GM21390 (cell line): ENCODE results near the gene RRP12.

Source experiments
- ATAC-seq: cut with Tn5 transposase; IDR thresholded peaks from one replicate; pipeline ENCODE4 v1.9.1; 2021; ENCODE audit not compliant: unreplicated experiment

Gene RRP12

DNA sequence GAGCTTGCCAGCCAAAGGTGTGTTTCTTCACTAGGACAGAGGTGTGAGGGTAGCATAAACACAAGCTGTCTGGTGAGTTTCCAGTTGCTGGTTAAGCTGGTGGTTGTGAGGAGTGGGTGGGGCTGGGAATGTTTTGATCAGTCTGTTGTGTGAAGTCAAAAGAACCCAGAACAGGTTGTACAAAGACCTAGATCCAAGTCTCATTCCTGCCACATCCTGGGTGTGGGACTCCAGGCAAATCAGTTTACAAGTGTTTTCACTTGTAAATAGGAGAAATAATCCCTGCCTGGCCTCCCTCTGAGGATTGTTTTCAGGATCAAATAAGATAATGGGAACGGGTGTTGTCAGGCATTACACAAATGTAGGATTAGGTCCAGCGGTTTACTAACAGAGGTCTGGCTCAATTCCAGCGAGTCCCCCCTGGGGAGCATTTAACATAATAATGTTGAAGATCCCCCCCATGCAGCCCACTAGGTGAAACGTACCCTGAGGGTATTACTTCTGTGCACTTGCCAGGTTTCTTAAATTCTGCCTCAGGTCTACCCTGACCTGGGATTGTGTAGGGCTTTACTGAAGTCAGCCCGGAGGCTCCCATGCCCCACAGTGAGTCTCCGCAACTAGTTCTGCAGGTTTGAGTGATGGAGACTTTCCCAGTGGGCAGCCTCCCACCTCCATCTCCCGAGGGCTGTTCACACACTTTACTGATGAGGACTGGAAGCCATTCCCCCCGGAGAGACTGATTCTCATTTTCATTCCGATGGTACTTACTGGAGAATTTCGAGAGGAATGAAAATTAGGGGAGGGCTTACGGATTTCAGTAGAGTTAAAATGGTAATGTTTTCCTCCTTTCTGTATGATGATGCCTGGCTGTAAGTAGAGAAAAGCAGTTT, 64.0 kb downstream of the RRP12 start:
- ATAC-seq: no peak

DNA sequence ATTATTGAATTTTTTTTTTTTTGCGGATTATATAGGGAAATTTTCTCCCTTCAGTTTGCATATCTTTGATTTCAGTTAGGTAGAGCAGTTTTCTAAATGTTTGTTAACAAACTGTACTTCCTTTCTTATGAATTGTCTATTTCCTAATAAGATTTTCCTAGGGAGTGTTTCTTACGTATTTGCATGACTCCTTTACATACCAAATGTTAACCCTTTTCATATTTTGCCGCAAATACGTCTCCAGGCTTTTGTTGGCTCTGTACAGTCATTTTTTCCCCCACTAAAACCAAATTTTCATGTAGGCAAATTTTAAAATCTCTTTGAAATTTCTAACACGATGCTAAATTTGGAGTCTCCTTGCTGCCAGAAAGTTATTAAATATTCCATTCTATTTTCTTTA, 64.7 kb downstream of the RRP12 start:
- ATAC-seq: no peak

DNA sequence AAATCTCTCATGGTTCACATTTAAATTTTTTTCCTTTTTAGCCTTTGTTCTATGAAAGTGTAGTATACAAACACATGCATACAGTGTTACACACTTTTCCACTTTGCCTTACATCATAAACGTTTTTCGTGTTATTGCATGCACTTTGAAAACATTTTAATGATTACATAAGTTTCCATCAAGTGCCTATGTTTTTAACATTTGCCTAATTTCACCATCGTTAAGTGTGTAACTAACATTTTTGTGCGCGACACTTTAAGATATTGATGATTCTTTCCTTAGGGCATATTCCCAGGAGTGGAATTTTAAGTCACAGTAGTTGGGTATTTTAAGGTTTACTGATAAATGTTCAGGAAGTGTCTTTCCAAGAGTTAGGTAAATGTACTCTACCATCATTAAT, 65.1 kb downstream of the RRP12 start:
- no peak for ATAC-seq

DNA sequence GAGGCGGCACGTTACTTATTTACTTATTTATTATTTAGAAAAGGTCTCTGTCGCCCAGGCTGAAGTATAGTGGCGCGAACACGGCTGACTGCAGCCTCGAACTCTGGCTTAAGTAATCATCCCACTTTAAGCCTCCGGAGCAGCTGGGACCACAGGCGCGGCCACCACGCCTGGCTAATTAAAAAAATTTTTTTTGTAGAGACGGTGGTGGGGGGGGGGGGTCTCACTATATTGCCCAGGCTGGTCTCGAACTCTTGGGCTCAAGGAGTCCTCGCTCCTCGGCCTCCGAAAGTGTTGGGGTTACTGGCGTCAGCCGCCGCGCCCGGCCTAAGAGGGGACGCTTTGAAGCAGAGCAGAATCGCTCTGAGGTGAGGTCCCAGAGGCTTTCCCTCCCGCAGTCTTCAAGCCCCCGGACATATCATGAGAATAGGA, 65.9 kb downstream of the RRP12 start:
- ATAC-seq: peak; percentile 1

DNA sequence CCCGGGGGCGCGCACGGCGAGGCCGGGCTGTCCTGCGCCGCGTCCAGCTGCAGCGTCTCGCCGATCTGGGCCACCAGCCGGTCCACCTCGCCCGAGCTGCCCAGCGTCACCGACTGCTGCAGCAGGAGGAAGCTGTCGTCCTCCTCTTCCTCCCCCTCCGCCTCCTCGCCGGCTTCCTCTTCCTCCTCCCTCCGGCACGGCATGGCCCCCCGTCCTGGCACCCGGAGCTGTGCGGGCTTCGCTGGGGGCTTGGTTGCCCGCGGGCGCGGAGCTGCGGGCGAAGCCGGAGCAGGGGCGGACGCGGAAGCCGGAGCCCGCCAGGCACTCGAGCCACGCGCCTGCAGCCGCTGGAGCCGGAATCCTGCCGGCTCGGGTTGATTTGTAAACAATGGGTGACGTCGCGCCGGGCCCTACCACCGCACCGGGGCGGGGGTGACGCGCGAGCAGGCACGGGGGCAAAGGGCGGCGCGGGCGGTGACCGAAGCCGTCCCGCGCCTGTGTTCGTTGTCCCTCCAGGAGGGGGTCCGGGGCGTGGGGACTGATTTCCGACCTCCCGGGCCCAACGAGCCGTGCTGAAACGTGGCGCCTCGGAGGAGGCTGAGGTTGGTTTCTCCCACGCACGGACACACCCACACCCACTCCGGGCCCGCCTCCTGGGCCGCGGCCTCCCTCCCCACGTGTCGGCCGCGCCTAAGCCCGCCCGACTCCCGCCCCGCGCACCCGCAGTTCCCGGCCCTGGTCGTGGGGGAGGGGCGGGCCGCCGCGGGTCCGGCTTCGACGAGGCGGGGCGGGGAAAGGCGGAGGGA, 66.6 kb downstream of the RRP12 start, which contains the start of gene FRAT2:
Gene FRAT2 (minus strand): TSS at position 360 of the 806 bp plus-strand sequence. CDS start 157 bp downstream, at position 203.
- peak; percentile 83 for ATAC-seq

DNA sequence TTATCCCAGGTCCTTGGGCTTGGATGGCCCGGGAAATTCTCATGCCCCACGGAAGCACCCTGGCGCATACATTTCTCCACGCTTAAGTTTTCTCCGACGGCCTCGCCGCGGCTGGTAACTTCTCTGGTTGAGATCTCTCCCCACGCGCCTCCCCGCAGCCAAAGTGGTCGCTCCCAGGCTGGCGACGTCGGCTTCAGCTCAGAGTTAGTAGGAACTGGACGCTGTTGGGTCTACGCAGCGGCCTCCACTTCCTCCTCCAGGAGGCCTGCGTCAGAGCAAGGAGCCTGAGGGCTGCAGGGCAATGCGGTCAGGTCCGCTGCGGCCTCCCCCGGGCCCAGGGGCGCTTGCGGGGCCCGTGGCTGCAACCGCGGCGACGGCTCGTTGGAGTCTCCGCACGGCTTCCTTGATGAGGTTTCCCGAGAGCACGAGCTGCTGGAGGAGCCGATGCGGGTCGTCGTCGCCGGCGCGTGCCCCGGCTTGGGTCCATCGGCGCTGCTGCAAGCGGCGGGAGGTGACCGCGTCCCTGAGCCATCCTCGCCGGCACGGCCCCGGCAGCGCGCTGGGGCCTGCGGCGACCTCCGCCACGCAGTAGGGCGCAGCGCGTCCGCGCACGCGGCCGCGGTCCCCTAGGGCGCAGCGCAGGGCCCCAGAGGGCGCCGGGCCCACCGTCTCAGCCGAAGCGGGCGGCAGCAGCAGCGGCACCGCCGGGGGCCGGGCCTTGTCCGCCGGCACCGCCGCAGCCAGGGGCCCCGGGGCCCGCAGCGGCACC, 67.4 kb downstream of the RRP12 start:
- ATAC-seq: peak; percentile 27

DNA sequence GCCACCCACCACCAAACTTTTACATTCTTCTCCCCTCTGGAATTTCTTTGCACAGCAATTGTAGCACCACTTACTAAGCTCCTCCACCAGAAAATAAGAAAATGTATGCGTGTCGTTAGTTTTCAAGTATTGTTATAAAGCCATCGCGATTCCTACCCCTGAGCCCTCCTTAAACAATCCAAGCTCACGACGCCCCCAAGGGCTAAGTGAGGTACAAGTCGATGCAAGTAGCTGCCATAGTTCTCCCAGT, 67.9 kb downstream of the RRP12 start:
- no peak for ATAC-seq

DNA sequence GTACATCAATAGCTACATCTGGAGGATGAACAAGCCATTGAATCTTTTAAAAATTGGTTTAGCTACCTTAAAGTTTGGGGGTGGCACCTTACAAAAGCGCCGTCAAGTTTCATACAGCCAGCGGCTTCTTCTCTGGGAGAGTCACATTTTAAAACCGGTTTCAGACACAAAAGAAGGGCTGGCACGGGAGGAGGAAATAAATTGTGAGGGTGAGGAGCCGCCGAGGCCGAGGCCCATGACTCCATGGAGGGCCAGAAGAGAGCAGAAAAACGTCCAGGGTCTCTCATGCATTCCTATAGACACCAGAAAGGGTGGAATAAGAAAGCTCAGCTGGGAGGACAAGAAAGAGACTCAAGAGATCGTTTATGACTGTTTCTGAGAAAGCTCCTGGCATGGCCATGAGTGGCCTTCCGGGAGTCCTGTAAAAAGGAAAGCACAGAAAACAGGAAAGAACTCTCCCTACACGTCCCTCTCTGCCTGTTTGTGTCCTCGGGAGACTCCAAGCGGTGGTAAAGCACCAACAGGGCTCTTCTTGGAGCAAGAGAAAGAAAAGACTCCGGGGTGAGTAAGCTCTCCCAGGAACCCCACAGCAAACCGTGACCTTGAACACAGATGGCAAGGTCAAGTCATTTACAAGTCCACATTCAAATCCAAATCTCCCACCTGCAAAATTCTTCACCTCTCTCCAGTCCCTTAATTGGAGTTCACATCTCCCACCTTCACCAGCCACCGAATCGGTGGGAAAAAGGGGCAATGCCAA, 68.4 kb downstream of the RRP12 start:
- ATAC-seq: no peak

DNA sequence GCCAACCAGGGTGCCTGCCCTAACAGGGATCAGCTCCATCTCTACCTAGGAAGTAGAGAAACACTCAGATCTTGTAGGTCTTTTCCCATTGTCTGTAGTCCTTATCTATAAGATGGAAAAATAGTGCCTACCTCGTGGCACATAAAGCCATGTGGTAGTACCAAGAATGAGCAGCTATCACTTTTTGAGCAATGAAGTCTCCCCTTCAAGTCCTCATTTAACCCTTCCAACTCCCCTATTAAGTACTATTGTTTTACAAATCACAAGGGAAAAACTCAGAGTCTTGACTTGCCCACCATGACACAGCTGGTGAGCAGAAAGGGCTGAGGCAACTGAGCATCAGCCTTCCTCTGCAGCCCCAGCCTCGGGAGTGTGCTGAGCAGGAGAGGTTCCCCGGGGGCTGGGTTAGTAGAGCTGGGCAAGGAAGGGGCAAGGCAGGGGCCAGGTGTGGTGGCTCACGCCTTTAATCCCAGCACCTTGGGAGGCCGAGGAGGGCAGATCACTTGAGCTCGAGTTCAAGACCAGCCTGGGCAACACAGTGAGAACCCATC, 69.9 kb downstream of the RRP12 start:
- no peak for ATAC-seq

DNA sequence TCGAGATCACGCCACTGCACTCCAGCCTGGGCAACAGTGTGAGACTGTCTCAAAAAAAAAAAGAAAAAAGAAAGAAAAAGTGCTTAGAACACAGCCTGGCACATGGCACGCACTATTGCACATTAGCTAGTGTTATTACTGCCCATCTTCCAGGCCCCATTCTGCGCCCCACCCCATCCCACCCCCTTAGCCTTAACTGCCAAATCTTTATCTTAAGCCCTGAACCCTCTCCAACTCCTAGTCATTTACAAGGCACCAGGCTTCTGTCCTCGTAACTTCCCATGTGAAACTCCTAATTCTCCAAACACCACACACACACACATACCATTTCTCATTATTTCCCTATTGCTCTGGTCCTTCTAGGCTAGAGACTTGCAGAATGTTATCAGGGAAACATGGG, 71.4 kb downstream of the RRP12 start:
- no peak for ATAC-seq

DNA sequence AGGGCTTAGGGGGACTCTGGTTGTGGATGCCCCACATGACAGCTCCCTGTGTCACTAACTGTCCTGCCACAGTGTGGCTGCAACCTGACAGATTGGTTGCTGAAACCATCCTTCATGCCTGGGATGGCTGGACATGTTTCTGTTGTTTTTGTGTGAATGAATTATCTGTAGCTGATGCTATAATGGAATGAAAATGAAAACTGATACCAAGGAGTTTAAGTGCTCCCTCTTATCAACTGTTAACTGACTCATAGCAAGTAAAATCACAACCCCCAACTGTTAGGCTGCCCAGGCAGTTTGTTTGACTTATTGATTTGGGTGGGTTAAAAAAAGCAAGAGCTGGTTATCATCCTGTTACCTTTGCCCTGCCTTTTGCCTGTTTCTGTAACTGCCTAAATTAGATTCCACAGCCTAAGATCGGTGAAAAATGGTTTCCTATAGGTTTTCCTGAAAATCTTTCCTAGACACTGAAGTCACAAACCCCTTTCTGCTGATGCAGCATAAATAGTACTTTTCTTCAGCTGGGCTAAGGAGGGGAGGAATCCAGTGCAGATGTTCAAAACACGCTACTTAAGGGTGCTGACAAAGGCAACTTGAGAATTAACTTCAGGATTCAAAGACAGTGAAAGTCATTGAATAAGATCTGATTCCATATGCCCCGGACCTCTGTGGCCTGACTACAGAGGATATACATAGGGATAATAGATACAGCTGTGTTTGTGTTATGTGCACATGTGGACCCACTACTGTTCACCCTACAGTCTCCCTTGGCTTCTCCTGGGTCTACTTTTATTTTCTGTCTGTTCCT, 72.3 kb downstream of the RRP12 start:
- ATAC-seq: no peak

DNA sequence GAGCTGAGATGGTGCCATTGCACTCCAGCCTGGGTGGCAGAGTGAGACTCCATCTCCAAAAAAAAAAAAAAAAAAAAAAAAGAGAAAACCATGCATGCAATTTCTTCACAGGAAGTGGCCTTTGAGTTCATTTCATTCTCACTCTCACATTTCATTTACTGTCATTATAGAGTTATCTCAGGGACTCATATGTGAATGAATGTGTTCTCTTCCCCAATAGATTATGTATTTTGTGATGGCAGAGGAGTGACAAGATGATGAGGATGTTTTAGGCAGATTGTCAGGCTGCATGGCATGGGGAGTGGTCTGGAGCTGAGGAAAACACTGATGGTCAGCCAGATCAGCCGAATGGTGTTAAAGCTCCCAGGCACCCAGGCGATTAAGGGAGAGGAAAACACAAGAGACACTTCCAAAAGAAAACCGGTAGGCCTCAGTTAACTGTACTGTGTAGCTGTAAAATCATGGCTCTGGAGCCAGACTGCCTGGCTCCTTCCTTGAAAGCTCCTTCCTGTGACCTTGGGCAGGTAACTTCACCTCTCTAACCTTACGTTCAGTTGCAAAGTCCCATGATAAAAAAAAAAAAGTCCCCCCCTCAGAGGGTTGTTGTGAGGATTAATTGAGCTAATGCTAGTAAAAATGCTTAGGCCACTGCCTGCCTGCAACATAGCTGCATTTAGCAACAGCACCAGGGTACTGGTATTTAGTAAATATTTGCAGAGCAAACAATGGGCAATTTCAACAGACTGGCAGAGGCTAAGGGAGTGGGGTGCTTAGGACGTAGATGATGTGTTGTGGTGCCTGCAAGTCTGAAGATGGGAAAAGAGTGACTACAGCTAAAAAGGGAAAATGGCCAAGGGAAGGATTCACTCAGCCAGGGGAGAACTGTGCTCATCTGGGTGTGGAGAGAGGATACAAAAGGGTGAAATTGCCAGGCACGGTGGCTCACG, 73.5 kb downstream of the RRP12 start:
- no peak for ATAC-seq

DNA sequence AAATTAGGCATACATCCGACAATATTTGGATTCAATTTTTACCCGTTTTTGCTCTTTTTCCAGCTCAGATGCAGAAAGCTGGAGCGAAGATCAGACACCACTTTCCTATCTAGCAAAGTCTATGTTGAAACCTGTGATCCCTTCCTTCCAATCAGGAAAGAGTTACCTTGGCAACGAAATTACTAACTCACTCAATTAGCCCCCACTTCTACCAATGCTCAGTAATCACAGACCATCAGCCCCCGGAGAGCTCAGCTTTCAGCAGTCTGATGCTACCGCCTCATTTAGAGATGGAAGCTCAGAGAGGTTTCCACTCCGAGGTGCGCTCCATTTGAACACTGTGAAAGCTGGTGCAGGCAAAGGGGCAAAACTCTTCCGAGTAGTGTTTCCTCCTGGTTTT, 75.4 kb downstream of the RRP12 start:
- ATAC-seq: no peak

DNA sequence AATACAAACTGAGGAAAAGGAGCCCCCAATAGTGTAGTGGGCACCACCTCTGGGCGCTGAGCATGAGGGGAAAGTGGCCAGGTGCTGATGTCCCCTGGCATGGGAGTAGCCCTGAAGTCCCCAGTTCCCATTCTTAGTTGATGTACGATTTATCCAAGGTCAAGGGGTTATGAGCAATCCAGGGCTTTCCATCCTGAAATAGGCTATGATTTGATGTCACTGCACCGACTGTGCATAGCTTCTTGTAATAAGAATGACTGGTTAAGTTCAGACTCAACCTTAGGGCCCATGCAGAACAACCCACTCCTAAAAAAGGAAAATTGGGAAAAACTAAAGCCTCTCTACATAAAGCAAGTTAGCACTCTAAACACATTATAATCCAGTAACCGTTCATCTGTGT, 77.6 kb downstream of the RRP12 start:
- no peak for ATAC-seq

DNA sequence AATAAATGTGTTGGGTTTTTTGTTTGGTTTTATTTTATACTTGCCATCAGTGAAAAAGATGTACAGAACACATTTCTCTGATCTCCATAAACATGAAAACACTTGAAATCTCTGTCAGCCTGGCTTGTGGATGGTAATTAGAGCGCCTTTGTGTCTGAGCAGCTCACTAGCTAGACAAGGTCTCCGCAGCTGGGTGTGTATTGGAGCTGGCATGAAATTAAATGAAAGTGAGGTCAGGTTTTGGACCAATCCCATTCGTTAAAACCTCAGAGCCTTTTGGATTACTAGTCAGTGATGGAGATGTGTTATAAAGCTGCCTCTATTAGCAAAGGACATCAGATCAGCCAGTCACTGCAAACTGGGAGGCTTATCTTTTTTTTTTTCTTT, 79.3 kb downstream of the RRP12 start:
- no peak for ATAC-seq

DNA sequence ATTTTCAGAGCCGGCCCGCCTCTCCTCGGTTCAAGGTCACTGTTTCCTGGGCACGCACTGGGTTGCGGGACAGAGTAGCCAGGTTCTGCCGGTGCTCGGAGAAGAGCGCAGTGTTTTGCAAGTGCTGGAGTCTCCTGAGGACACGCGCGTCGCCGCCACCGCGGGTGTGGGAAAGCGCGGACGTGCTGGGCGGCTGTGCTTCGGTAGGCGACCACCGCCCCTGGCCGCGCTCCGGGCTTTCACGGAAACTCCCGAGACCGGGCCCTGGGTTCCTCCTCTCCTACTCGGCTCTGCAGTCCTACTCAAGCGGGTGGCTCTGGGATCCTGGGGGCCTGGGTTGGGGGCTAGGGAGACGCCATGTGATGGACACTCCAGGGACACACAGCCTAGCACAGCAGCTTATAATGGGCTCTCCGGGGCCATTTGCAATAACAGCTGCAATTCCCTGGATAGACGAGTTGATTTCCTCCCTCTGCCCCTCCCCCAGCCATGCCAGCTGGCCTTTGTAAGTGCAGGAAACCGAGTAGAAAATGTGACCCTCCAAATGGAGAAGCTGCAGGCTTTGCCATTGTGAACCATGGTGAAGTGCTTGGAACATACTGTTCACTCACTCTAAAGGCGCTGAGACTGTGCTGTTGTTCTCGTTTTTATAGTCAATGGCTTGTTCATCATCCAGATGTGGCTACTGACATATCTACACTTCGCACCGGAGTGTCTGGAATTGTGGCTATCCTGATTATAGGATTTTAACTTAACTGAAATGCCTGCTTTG, 79.9 kb downstream of the RRP12 start:
- no peak for ATAC-seq

DNA sequence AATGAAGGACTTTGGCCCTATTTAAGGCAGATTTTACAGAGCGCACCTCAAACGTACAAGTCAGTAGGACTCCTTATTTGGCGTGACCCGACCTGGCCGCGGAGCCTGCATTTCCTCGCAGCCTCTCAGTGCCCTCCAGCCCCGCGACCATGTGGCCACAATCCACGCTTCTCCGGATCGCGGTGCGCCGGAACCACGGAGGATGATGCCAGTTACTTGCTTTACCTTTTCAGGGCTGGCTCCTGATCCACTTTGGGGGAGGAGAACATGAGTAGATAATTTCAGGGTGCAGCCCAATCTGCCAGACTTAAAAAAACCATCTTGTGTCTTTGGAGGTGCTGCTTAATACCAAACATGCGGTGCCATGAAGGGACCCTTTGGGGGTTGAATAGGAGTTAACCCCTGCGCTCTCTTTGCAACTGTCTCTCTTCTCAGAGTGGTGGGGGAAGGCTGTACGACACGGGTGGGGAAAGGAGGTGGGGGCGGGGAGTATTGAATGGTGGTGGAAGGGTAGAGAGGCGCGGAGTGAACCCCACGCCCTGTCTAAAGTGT, 80.6 kb downstream of the RRP12 start:
- ATAC-seq: no peak
